PFSK-1 (cell line): Measurements from ENCODE around the gene DOCK1.

Experiments used
- POLR2AphosphoS5 ChIP-seq: IDR thresholded peaks from 2 replicates; pipeline ENCODE4 v1.6.1; 2012; ENCODE audit warnings: low read depth, mild to moderate bottlenecking, control low read depth, low read length, moderate library complexity
- TAF1 ChIP-seq: IDR thresholded peaks from 2 replicates; pipeline ENCODE4 v1.6.1; 2012; ENCODE audit warnings: low read length, control low read depth, borderline replicate concordance; ENCODE audit not compliant: insufficient read depth
- TF ChIP-seq, protein P1 (sequence below), 2 experiments: IDR thresholded peaks; 2 replicates each; pipeline versions ENCODE4 v1.6.1 to v1.8.0; 2011 to 2012; ENCODE audit warnings: low read depth in 2 of 2, low read length in 2 of 2, control low read depth in 1 of 2, inconsistent platforms in 1 of 2, mild to moderate bottlenecking in 1 of 2, moderate library complexity in 1 of 2; ENCODE audit not compliant: insufficient read depth in 1 of 2

DNA sequence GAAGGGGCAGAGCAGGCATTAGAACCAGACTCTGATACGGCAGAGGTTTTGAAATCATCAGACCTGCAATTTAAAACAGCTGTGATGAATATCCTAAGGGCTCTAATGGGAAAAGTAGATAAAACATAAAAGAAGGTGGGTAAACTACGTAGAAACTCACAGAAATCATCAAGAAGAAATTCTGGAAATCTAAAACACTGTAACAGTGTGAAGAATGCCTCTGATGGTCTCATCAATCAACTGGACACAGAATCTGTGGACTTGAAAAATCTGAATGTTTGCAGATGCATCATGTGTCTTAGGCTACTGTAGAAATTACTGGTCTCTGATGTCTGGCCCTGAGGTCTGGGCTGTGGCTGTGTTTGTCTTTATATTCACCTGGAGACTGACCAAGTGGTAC lies 470.8 kb downstream of the DOCK1 start:
- TF ChIP-seq, protein P1, sequence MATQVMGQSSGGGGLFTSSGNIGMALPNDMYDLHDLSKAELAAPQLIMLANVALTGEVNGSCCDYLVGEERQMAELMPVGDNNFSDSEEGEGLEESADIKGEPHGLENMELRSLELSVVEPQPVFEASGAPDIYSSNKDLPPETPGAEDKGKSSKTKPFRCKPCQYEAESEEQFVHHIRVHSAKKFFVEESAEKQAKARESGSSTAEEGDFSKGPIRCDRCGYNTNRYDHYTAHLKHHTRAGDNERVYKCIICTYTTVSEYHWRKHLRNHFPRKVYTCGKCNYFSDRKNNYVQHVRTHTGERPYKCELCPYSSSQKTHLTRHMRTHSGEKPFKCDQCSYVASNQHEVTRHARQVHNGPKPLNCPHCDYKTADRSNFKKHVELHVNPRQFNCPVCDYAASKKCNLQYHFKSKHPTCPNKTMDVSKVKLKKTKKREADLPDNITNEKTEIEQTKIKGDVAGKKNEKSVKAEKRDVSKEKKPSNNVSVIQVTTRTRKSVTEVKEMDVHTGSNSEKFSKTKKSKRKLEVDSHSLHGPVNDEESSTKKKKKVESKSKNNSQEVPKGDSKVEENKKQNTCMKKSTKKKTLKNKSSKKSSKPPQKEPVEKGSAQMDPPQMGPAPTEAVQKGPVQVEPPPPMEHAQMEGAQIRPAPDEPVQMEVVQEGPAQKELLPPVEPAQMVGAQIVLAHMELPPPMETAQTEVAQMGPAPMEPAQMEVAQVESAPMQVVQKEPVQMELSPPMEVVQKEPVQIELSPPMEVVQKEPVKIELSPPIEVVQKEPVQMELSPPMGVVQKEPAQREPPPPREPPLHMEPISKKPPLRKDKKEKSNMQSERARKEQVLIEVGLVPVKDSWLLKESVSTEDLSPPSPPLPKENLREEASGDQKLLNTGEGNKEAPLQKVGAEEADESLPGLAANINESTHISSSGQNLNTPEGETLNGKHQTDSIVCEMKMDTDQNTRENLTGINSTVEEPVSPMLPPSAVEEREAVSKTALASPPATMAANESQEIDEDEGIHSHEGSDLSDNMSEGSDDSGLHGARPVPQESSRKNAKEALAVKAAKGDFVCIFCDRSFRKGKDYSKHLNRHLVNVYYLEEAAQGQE (IDR thresholded peaks at IDR 0.05; ENCODE audit: insufficient read depth in 1 of 2, low read depth in 2 of 2, low read length in 2 of 2): no peak
- TF ChIP-seq TAF1 (no peak), POLR2AphosphoS5 (no peak)
